GM21367 (cell line): Measurements from ENCODE around the gene WDR1.

Experiments used
- ATAC-seq: cut with Tn5 transposase; IDR thresholded peaks from one replicate; pipeline ENCODE4 v1.9.1; 2021; ENCODE audit not compliant: unreplicated experiment

WDR1 gene

GRCh38 chr4:10101671-10102473 lies 14.7 kb downstream of the WDR1 start:
- no peak for ATAC-seq

GRCh38 chr4:10100734-10101216 lies 15.8 kb downstream of the WDR1 start:
- no peak for ATAC-seq

- ATAC-seq = no peak
Measured at GRCh38 chr4:10099499-10100325, 16.9 kb downstream of the WDR1 start.

GRCh38 chr4:10098780-10099160 lies 17.8 kb downstream of the WDR1 start:
- no peak for ATAC-seq

- no peak for ATAC-seq
Measured at GRCh38 chr4:10097906-10098779, 18.5 kb downstream of the WDR1 start.

GRCh38 chr4:10096978-10097335 lies 19.6 kb downstream of the WDR1 start:
- no peak for ATAC-seq

- peak; percentile 67 for ATAC-seq
Measured at GRCh38 chr4:10096201-10096977, 20.2 kb downstream of the WDR1 start.

GRCh38 chr4:10095296-10095991 lies 21.2 kb downstream of the WDR1 start:
- no peak for ATAC-seq

- ATAC-seq = no peak
Measured at GRCh38 chr4:10094841-10095240, 21.8 kb downstream of the WDR1 start.

GRCh38 chr4:10093801-10094552 lies 22.6 kb downstream of the WDR1 start:
- no peak for ATAC-seq

GRCh38 chr4:10093271-10093621 lies 23.4 kb downstream of the WDR1 start:
- ATAC-seq = no peak

- no peak for ATAC-seq
Measured at GRCh38 chr4:10092481-10093270, 23.9 kb downstream of the WDR1 start.

- ATAC-seq = no peak
Measured at GRCh38 chr4:10091531-10092181, 24.9 kb downstream of the WDR1 start.

GRCh38 chr4:10090467-10091250 lies 25.9 kb downstream of the WDR1 start:
- no peak for ATAC-seq

GRCh38 chr4:10089346-10089745 lies 27.3 kb downstream of the WDR1 start:
- no peak for ATAC-seq

- ATAC-seq = no peak
Measured at GRCh38 chr4:10088135-10089010, 28.2 kb downstream of the WDR1 start.
